ENCODE measurements around the gene RALGDS. TPM values are rescaled to one million over a fixed set of nuclear protein-coding genes. Genes with fewer than 3 reads are reported as not detected.

RALGDS gene
- total RNA-seq, 6 experiments from 2014 or later: 4.3 to 19.8 (median 5.7) TPM

- no peak overlapping the region for H3K4me3 ChIP-seq
- intact Hi-C loops (cut with DNase I): no loop called here
Observed at GRCh38 chr9:133050781-133051180, 70.3 kb downstream of the RALGDS start.

GRCh38 chr9:133050142-133050541 lies 70.9 kb downstream of the RALGDS start:
- H3K36me3 ChIP-seq: peaks cover 0 to 50% (median 11%) of the 10 kb centered on the region in 4 donors
- no peak overlapping the region for H3K4me3 ChIP-seq
- no peaks in the 10 kb centered on the region for H3K4me1 ChIP-seq
- ATAC-seq: peak in 1 of 4 donors; percentile 62
- no peaks in the 10 kb centered on the region for H3K9me3 ChIP-seq
- 87% methylated on average over 5 of the region's 6 CpGs for WGBS (ENCODE audit: insufficient coverage, low coverage, low lambda C conversion rate, missing lambda C conversion rate)
- DNase-seq: no peak
- TF ChIP-seq POLR2A (IDR thresholded peaks at IDR 0.05) (no peak), CTCF (IDR thresholded peaks at IDR 0.05) (no peak)
- no peaks in the 10 kb centered on the region for H3K27me3 ChIP-seq
- intact Hi-C loops (cut with DNase I): no loop called here
- H3K27ac ChIP-seq: no peak overlapping the region

More at GRCh38 chr9:133050781-133051180, 70.3 kb downstream of the RALGDS start:
- no peaks in the 10 kb centered on the region for H3K27me3 ChIP-seq
- no peaks in the 10 kb centered on the region for H3K9me3 ChIP-seq
- peak in 1 of 3 donors; percentile 39 for DNase-seq
- peaks cover 0 to 49% (median 11%) of the 10 kb centered on the region in 4 donors for H3K36me3 ChIP-seq
- WGBS (ENCODE audit: insufficient coverage, low coverage, low lambda C conversion rate, missing lambda C conversion rate): 90% methylated on average over 5 of the region's 10 CpGs
- H3K4me1 ChIP-seq: no peaks in the 10 kb centered on the region
- peak in 2 of 4 donors; percentile 5 to 56 for ATAC-seq
- TF ChIP-seq CTCF (IDR thresholded peaks at IDR 0.05) (no peak), POLR2A (IDR thresholded peaks at IDR 0.05) (no peak)
- H3K27ac ChIP-seq: no peak overlapping the region

GRCh38 chr9:133049043-133049442 lies 72.0 kb downstream of the RALGDS start:
- TF ChIP-seq POLR2A (IDR thresholded peaks at IDR 0.05) (no peak), CTCF (IDR thresholded peaks at IDR 0.05) (no peak)
- Histone ChIP-seq H3K4me3 (no peak overlapping the region), H3K27ac (no peak overlapping the region), H3K9me3 (no peaks in the 10 kb centered on the region), H3K27me3 (no peaks in the 10 kb centered on the region), H3K36me3 (peaks cover 0 to 47% (median 8%) of the 10 kb centered on the region in 4 donors), H3K4me1 (no peaks in the 10 kb centered on the region)
- intact Hi-C loops (cut with DNase I): no loop called here
- no peak for ATAC-seq
- peak in 1 of 3 donors; percentile 28 for DNase-seq
- WGBS (ENCODE audit: insufficient coverage, low coverage, low lambda C conversion rate, missing lambda C conversion rate): 89% methylated on average over 5 of the region's 13 CpGs

- H3K4me3 ChIP-seq: no peak overlapping the region
- no peak for TF ChIP-seq POLR2A (IDR thresholded peaks at IDR 0.05)
- TF ChIP-seq CTCF (IDR thresholded peaks at IDR 0.05): peak; percentile 15 to 47 (median 39)
- peak; percentile 36 to 71 (median 60) for ATAC-seq
- 33% methylated on average over 1 of the region's 5 CpGs for WGBS (ENCODE audit: insufficient coverage, low coverage, low lambda C conversion rate, missing lambda C conversion rate)
- DNase-seq: peak in 1 of 3 donors; percentile 31
- intact Hi-C loops (cut with DNase I): no loop called here
- H3K9me3 ChIP-seq: no peaks in the 10 kb centered on the region
- no peak overlapping the region for H3K27ac ChIP-seq
- H3K4me1 ChIP-seq: no peaks in the 10 kb centered on the region
- no peaks in the 10 kb centered on the region for H3K27me3 ChIP-seq
- H3K36me3 ChIP-seq: peaks cover 0 to 48% (median 8%) of the 10 kb centered on the region in 4 donors
Observed at GRCh38 chr9:133048595-133048994, 72.4 kb downstream of the RALGDS start.

Small RNAs within 50 kb of the gene (microRNA-seq; reads per million reads assigned to microRNA genes)
- 2.3 to 9.0 reads per million in 2 donors for gene MIR6877

Small RNAs within 50 kb of the gene (small RNA-seq; reads per million reads assigned to genes)
- 0 reads per million in 2 experiments for gene MIR6877

Other genes starting within 250 kb of the RALGDS start
- gene AK8, start 243.0 kb downstream of the RALGDS start, total RNA-seq: under 1 TPM in 2 of 6 experiments, not detected in 4; 0.12 TPM
- 1 to 10 TPM in 5 of 6 experiments, under 1 TPM in 1; 0.86 to 2.0 (median 1.3) TPM for gene SPACA9, start 242.3 kb downstream of the RALGDS start, total RNA-seq
- gene TSC1, start 176.6 kb downstream of the RALGDS start, total RNA-seq: 10 to 100 TPM; 14.2 to 22.8 (median 18.3) TPM
- under 1 TPM in 3 of 6 experiments, not detected in 3; 0.24 to 0.64 (median 0.39) TPM for gene GFI1B, start 142.5 kb downstream of the RALGDS start, total RNA-seq
- gene GTF3C5, start 90.2 kb downstream of the RALGDS start, total RNA-seq: 10 to 100 TPM; 18.4 to 30.5 (median 19.8) TPM
- gene CEL, start 59.3 kb downstream of the RALGDS start, total RNA-seq: under 1 TPM in 4 of 6 experiments, not detected in 2; 0.19 to 0.35 (median 0.26) TPM
- gene GBGT1, start 42.7 kb upstream of the RALGDS start, total RNA-seq: 1 to 10 TPM in 5 of 6 experiments, under 1 TPM in 1; 0.68 to 3.7 (median 1.9) TPM
- gene OBP2B, start 88.0 kb upstream of the RALGDS start, total RNA-seq: not detected
- gene ABO, start 154.0 kb upstream of the RALGDS start, total RNA-seq: under 1 TPM in 2 of 6 experiments, not detected in 4; 0.06 to 0.29 TPM
- gene SURF6, start 214.9 kb upstream of the RALGDS start, total RNA-seq: 1 to 10 TPM; 5.8 to 8.8 (median 7.6) TPM
- gene MED22, start 226.9 kb upstream of the RALGDS start, total RNA-seq: 10 to 100 TPM in 1 of 6 experiments, 1 to 10 TPM in 5; 5.9 to 14.5 (median 8.1) TPM
- 100 to 1,000 TPM; 529 to 851 (median 616) TPM for gene RPL7A, start 227.0 kb upstream of the RALGDS start, total RNA-seq
- gene SURF1, start 235.2 kb upstream of the RALGDS start, total RNA-seq: 10 to 100 TPM; 37.4 to 68.8 (median 44.5) TPM
- 10 to 100 TPM in 2 of 6 experiments, 1 to 10 TPM in 4; 6.3 to 16.9 (median 8.2) TPM for gene SURF2, start 235.3 kb upstream of the RALGDS start, total RNA-seq

Measured in right lobe of liver (tissue), 6 donors.